ENCODE measurements around the gene FMO3.

Gene FMO3

DNA sequence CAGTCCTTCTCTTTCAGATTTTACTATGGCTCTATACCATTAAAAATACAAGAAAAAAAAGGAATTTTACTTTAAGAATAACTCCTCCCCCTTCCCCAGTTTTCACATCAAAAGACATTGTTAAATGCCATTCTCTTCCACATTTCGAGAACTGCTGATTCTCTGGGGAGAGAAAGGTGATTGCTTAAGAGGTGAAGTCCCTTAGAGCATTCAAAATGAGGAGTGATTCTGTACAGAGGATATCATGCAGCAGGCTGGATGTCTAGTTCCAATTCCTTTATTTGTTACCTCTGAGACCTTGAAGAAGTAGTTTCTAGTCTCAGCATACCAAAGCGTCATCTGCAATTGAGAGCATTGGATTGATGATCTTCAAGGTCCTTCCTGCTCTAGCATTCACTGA lies 46.9 kb downstream of the FMO3 start:
- Mint-ChIP-seq H3K4me1 (no peaks in the 10 kb centered on the region), H3K27ac (no peak overlapping the region), H3K9me3 (no peaks in the 10 kb centered on the region), H3K4me3 (no peak overlapping the region), H3K27me3 (peaks cover 31% of the 10 kb centered on the region)
- no peak for ATAC-seq
- DNase-seq: no peak

DNA sequence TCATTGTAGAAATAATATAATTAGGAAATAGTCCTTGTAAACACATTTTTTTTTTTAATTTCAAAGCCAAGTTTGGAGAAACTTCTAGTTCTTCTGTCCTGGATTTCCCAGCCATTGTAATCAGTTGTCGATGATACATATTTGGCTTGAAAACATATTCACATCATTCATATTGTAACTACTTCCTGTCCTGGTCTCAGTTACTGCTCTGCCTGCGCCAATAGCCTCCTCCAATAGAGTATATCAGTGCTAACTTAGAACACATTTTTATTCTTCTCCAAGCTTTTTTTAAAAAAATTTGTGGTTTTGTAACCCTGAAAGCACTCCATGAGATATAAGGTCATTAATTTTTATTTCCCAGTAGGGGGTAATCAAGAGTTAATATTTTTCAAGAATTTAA lies 48.3 kb downstream of the FMO3 start:
- no peak overlapping the region for H3K27ac Mint-ChIP-seq
- DNase-seq: no peak

DNA sequence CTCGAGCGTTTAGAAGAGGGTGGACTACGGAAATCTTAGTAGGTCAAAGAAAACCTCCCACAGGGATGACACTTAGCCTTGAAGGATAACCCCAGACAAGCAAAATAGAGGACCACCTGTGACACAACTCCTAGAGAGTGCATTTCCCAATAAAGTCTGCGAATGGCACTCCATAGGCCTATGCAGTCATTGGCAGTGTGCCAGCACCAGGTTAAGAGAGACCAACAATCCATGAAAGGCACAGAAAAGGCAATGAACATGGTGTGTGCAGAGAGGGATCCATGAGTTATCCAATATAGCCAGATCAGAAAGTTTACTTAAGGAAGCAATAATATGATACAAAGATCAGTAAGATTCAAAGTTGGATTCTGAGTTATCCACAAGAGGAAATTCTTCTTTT lies 49.2 kb downstream of the FMO3 start:
- H3K4me3 Mint-ChIP-seq: no peak overlapping the region
- H3K9me3 Mint-ChIP-seq: no peaks in the 10 kb centered on the region
- no peak overlapping the region for H3K27ac Mint-ChIP-seq
- peaks cover 31% of the 10 kb centered on the region for H3K27me3 Mint-ChIP-seq
- H3K4me1 Mint-ChIP-seq: no peaks in the 10 kb centered on the region
- ATAC-seq: no peak
- DNase-seq: no peak

More for the DNA sequence above, 48.3 kb downstream of the FMO3 start:
- no peak for ATAC-seq
- no peaks in the 10 kb centered on the region for H3K4me1 Mint-ChIP-seq
- H3K9me3 Mint-ChIP-seq: no peaks in the 10 kb centered on the region
- peaks cover 31% of the 10 kb centered on the region for H3K27me3 Mint-ChIP-seq
- H3K4me3 Mint-ChIP-seq: no peak overlapping the region

DNA sequence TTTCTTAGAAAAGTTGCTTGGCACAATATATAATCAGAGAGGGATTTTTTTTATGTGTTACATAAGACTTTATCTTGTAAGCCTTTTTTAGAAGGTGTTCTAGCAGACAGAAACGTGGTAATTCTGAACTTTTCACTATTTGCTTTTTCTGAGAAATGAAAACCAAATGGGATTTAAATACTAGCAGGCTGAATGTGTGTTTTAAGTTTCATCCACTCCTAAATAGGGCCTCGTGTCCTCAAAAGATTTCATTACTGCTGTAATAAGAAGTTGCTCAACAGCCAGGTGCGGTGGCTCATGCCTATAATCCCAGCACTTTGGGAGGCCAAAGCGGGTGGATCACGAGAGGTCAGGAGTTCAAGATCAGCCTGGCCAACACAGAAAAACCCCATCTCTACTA lies 49.7 kb downstream of the FMO3 start:
- no peak for ATAC-seq

DNA sequence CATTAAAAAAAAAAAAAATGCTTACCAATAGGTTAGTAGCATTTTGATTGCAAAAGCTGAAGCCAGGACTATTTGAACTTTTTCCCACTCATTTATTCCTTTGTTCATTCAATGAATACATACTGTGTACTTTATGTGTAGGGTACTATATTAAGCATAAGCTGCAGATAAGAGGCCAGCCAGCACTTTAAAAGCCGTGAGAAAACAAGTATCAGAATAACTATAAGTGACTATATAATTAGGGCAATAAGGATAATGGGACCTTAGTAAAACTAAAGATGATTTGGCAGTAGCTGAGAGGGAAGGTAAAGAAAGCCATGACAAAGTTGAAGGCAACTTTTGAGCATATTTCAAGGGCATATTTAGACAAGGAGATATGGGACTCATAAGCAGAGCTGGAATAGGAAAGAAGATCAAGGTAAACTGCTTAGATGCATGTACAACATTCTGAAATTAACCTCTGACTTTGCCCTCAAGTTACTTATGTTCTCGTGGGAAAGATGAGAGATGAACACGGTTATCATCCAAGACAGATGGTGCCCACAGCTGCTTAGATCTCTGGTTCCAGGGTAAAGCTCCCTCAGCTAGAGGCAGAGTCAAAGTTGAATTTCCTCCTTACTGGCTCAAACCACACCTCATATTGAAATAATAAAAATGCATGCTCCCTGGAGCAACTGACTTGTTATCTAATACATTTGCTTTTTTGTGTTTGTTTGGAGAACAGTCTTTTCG lies 50.4 kb downstream of the FMO3 start:
- H3K27ac Mint-ChIP-seq: no peak overlapping the region
- no peaks in the 10 kb centered on the region for H3K4me1 Mint-ChIP-seq
- ATAC-seq (no peak), DNase-seq (no peak)
- peaks cover 31% of the 10 kb centered on the region for H3K27me3 Mint-ChIP-seq
- H3K4me3 Mint-ChIP-seq: no peak overlapping the region
- H3K9me3 Mint-ChIP-seq: no peaks in the 10 kb centered on the region

More for the DNA sequence above, 49.7 kb downstream of the FMO3 start:
- no peak for DNase-seq
- Mint-ChIP-seq H3K4me3 (no peak overlapping the region), H3K4me1 (no peaks in the 10 kb centered on the region), H3K27me3 (peaks cover 31% of the 10 kb centered on the region), H3K9me3 (no peaks in the 10 kb centered on the region), H3K27ac (no peak overlapping the region)

DNA sequence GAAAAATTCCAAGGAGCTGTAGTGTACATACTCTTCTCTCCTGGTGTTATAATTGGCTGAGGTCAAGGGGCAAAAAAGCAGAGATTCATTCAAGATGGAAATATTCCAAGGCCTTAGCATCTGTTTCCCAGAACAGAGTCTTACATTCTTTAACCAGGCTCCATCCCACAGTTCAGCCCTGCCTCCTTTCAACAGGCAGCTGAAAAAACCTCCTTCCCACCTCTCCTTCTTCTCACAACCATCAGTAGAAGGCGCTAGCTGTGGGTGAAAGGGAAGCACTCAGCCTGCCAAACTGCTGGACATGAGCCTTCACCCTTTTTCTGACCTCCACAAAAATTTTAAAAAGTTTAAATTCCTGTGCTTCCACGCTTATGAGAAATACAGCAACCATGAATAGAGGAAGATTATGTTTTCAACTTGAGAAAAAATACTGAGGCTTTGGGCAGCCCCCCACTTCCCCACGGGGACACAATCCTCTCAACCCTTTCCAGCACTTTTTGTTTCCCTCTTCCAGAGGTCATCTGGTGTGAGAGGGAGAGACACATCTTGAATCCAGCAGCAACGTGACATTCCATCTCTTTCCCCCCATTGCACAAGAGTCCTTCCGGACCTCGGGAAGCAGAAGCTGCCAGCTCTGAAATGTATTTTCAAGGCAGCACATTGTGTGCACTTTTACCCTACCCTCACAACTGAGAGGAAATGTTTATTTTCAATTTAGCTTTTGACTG lies 51.1 kb downstream of the FMO3 start:
- H3K27ac Mint-ChIP-seq: peak overlapping the region in 1 of 2 donors; percentile 20
- H3K4me1 Mint-ChIP-seq: no peaks in the 10 kb centered on the region
- no peak overlapping the region for H3K4me3 Mint-ChIP-seq
- peaks cover 25% of the 10 kb centered on the region for H3K27me3 Mint-ChIP-seq
- ATAC-seq (no peak), DNase-seq (no peak)
- H3K9me3 Mint-ChIP-seq: no peaks in the 10 kb centered on the region

DNA sequence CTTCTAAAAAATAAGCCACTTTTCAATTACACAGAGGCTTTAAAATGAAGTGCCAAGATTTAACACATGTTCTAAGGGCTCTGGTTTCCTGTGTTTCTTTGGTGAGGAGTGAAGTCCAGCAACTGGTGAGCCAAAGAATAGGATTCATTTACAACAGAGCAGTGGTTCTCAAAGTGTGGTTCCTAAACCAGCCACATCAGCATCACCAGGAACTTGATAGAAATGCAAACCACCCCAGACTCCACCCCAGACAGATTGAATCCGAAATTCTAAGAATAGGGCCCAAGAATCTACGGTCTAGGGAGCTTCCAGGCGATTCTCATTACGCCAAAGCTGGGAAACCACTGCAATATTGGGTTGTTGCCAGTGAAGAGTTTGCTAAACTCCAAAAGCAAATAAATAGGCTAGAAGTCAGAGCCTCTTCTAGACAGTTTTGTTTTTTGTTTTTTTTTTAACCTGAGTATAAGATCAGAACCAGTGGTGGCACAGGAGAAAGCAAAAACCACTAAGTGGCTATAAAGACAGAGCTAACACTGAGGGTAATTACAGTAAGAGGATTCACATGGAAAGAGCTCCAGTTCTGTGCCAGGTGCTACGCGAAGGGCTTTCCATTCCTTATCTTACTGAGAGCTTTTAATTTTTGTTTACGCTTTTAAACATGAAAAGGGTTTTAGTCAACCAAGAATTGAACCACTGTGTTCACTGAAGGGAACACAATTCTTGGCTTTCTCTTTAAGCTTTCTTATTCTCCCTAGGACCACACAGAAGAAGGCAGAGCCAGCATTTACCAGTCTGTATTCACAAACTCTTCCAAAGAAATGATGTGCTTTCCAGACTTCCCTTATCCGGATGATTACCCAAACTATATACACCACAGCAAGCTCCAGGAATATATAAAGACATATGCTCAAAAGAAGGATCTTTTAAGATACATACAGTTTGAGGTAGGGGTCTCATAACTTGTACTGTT lies 52.0 kb downstream of the FMO3 start:
- Mint-ChIP-seq H3K9me3 (no peaks in the 10 kb centered on the region), H3K27ac (peak overlapping the region in 1 of 2 donors; percentile 20), H3K4me3 (no peak overlapping the region), H3K27me3 (peaks cover 17% of the 10 kb centered on the region), H3K4me1 (no peaks in the 10 kb centered on the region)
- ATAC-seq: no peak
- DNase-seq: no peak

DNA sequence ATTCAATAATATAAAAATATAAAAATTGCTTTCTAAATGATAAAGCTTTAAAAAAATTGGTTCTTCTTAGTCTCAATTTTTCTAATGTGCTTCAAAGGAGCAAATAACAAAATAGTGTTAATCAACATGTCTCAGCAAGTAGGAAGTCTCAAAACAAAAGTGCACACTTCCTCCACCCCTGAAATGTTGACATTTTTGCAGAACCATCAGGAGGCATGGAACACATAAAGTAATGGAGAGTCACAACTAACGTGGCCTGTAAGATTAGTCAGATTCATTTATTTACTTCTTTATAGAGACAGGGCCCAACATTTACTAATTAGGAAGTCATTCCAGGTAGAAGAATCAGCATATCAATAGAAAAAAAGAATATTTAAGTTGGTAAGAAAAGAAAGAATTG lies 59.5 kb downstream of the FMO3 start:
- no peaks in the 10 kb centered on the region for H3K4me1 Mint-ChIP-seq
- H3K27me3 Mint-ChIP-seq: peaks cover 27% of the 10 kb centered on the region
- H3K9me3 Mint-ChIP-seq: no peaks in the 10 kb centered on the region
- DNase-seq (no peak), ATAC-seq (no peak)
- no peak overlapping the region for H3K4me3 Mint-ChIP-seq
- no peak overlapping the region for H3K27ac Mint-ChIP-seq

DNA sequence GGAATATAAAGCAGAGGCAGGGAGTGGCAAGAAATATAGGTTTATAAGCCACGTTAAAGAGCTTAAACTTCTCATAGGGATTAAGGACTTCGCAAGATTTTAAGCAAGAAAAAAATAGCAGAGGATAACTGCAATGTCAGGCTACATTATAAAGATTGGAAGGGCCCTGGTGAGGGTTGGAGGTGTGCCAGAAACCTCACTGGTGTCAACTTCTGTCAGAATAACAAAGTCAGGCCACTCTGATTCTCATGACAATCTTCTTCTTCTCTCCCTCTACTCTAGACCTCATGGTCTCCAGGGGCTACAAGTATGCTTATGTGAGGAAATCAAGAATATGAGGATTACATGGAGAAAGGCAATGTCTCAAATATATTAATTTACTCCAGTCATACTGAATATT lies 61.8 kb downstream of the FMO3 start:
- Mint-ChIP-seq H3K9me3 (no peaks in the 10 kb centered on the region), H3K27me3 (peaks cover 27% of the 10 kb centered on the region), H3K27ac (no peak overlapping the region), H3K4me3 (no peak overlapping the region), H3K4me1 (no peaks in the 10 kb centered on the region)
- ATAC-seq (no peak), DNase-seq (no peak)

DNA sequence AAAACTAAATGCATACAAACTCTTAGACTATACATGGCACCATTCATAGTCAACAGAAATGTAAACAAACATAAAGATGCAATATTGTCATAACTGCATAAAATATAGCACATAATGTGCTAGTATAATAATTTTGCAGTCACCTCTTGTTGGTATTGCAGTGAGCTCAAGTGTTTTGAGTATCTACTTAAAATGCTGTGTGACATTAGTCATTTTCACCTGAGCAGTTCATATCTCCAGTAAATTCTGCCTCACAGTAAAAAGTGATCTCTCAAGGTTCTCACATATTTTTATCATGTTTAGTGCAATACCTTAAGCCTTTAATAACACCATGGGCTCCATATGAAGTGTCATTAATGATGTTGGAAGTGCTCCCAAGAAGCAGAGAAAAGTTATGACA lies 64.8 kb downstream of the FMO3 start:
- ATAC-seq (no peak), DNase-seq (no peak)
- no peak overlapping the region for H3K4me3 Mint-ChIP-seq
- peaks cover 18% of the 10 kb centered on the region for H3K27me3 Mint-ChIP-seq
- no peaks in the 10 kb centered on the region for H3K9me3 Mint-ChIP-seq
- H3K4me1 Mint-ChIP-seq: no peaks in the 10 kb centered on the region
- H3K27ac Mint-ChIP-seq: no peak overlapping the region

DNA sequence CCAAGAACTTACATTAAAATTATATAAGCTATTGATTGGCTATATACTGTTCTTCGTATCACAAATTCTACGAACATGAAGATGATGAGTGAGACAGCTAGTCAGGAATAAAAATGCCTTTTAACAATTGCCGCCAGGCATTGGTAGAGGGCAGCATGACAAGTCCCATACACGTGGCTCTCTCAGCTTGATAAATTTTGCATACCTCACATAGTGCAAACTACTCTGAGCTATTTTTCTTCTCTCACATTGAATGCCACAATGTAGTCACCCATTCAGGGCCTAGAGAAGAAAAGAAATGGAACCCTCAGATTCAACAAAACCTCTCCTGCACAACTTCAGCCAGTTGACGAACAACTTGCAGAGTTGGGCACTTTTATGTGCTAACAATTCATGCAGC lies 67.4 kb downstream of the FMO3 start:
- Mint-ChIP-seq H3K27ac (no peak overlapping the region), H3K9me3 (no peaks in the 10 kb centered on the region), H3K4me3 (no peak overlapping the region), H3K4me1 (no peaks in the 10 kb centered on the region), H3K27me3 (peaks cover 7% of the 10 kb centered on the region)
- DNase-seq: no peak
- no peak for ATAC-seq

DNA sequence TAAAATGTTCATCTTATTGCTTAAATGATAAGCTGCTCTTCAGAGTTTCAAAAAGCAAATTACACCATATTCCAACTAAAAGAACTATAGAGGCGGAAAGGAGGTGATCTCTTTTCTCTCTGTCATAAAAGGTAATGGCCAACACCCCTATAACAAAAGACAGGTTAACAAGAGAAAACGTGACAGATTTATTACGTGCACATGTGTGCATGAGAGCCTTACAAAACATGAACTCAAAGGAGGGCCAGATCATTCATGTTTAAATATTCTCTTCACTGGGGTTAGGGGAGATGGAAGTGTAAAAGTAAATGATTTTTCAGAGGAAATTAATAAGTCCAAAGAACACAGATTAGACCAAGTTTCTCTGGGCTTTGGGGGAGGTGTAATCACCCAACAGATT lies 67.8 kb downstream of the FMO3 start:
- H3K4me1 Mint-ChIP-seq: no peaks in the 10 kb centered on the region
- no peak overlapping the region for H3K4me3 Mint-ChIP-seq
- peaks cover 7% of the 10 kb centered on the region for H3K27me3 Mint-ChIP-seq
- no peak for ATAC-seq
- H3K27ac Mint-ChIP-seq: no peak overlapping the region
- no peaks in the 10 kb centered on the region for H3K9me3 Mint-ChIP-seq
- no peak for DNase-seq

DNA sequence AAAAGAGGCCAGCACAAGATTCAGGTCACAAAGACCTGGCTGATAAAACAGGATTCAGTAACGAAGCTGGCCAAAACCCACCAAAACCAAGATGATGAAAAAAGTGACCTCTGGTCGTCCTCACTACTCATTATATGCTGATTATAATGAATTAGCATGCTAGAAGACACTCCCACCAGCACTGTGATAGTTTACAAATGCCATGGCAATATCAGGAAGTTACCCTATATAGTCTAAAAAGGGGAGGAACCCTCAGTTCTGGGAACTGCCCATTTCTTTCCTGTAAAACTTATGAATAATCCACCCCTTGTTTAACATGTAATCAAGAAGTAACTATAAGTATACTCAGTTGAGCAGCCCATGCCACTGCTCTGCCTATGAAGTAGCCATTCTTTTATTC lies 68.4 kb downstream of the FMO3 start:
- Mint-ChIP-seq H3K9me3 (no peaks in the 10 kb centered on the region), H3K27ac (no peak overlapping the region), H3K4me3 (no peak overlapping the region), H3K4me1 (no peaks in the 10 kb centered on the region), H3K27me3 (peaks cover 7% of the 10 kb centered on the region)
- DNase-seq: no peak
- no peak for ATAC-seq

DNA sequence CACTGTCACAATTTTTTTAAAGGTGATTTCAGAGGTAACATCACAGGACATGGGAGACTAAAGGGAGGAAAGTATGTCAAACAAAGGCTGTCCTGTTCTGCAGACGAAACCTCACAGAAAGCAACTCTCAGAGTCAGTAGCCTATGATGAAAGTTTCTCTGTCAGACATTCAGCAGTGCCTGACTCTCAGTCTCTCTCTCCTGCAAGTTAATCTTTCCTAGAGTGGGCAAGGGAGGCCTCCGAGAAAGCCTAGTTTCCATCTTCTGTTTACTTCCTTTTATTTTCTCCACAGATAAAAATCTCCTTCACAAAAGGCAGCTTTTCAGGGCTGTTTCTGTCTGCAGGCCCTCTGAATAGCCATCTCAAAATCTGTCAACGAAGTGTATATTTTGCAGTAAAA lies 69.5 kb downstream of the FMO3 start:
- ATAC-seq: no peak
- no peaks in the 10 kb centered on the region for H3K4me1 Mint-ChIP-seq
- DNase-seq: no peak
- H3K27me3 Mint-ChIP-seq: peaks cover 7% of the 10 kb centered on the region
- H3K27ac Mint-ChIP-seq: no peak overlapping the region
- no peak overlapping the region for H3K4me3 Mint-ChIP-seq
- H3K9me3 Mint-ChIP-seq: no peaks in the 10 kb centered on the region

DNA sequence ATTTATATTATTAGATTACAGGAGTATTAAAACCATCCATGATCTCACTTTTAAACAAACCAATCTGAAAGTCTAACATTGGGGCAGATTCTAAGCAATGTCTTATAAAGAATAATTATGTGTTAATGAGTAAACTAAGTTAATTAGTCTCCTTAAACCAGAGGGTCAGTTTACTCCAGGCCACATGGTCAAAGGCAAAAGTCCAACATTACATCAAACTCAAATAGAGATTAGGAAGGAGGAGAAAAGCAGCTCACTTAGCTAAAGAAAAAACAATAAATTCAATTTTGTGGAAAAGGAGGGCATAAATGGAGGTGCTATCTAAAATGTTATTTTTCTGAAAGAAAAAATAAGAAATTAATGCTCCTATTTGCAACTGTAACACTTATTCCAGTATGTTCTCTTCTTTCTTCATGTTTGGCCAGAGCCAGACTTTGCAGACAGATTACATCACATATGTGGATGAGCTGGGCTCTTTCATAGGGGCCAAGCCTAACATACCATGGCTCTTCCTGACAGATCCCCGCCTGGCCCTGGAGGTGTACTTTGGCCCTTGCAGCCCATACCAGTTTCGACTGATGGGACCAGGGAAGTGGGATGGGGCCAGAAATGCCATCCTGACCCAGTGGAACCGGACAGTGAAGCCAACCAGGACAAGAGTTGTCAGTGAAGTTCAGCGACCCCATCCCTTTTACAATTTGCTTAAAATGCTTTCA lies 70.1 kb downstream of the FMO3 start:
- Mint-ChIP-seq H3K9me3 (no peaks in the 10 kb centered on the region), H3K27ac (no peak overlapping the region), H3K4me3 (no peak overlapping the region), H3K27me3 (peaks cover 7% of the 10 kb centered on the region), H3K4me1 (no peaks in the 10 kb centered on the region)
- DNase-seq (no peak), ATAC-seq (no peak)
